HEK293 (cell line): ENCODE data around the gene MLLT6.
A peak's percentile ranks its signal among the peaks of the same experiment; 100 is the strongest.

ENCODE experiments used
- CTCF ChIA-PET: fragments of 350-600 bp; formaldehyde crosslinking; extraction: SDS; loops from one replicate; lab custom pipeline; 2021; ENCODE audit warnings: antibody characterized with exemption; lab: Yijun Ruan, JAX
- POLR2A ChIA-PET: fragments of 300-600 bp; formaldehyde crosslinking; extraction: SDS; loops from one replicate; lab custom pipeline; 2020; ENCODE audit warnings: antibody characterized with exemption, inconsistent platforms; lab: Yijun Ruan, JAX
- H3K27ac ChIP-seq: fragments of 200-500 bp; sonication (Bioruptor generic); 2 replicates; pipeline ENCODE4 v1.5.1; 2014; ENCODE audit warnings: low read depth, low read length, control low read depth, inconsistent platforms; ENCODE audit errors: extremely low read depth
- H3K36me3 ChIP-seq, 2 experiments: fragments of 200-500 bp in 1 of 2; sonication (Bioruptor generic) in 1 of 2; 1 replicate in 1 of 2; 2 replicates in 1 of 2; pipeline ENCODE4 v1.5.1; 2014 to 2017; ENCODE audit warnings: inconsistent platforms in 2 of 2, low read length in 2 of 2; ENCODE audit not compliant: control insufficient read depth in 2 of 2, insufficient read depth in 1 of 2
- H3K4me1 ChIP-seq: fragments of 200-500 bp; sonication (Bioruptor generic); 2 replicates; pipeline ENCODE4 v1.5.1; 2014; ENCODE audit warnings: mild to moderate bottlenecking, low read length, inconsistent platforms; ENCODE audit not compliant: control insufficient read depth, insufficient read depth
- H3K4me3 ChIP-seq: 2 replicates; pipeline ENCODE4 v1.5.1; 2011; ENCODE audit warnings: low read depth, mild to moderate bottlenecking, control low read depth, low read length, moderate library complexity
- H3K9me3 ChIP-seq: fragments of 200-500 bp; sonication (Bioruptor generic); 2 replicates; pipeline ENCODE4 v1.5.1; 2014; ENCODE audit warnings: low read depth, low read length, inconsistent platforms; ENCODE audit not compliant: control insufficient read depth, insufficient read depth
- GLIS1 ChIP-seq: fragments of 450-650 bp; formaldehyde crosslinking; IDR thresholded peaks from 2 replicates; pipeline ENCODE4 v1.5.1; 2016; ENCODE audit warnings: missing biosample characterization, missing genetic modification characterization
- GLIS2 ChIP-seq: fragments of 450-650 bp; formaldehyde crosslinking; IDR thresholded peaks from 2 replicates; pipeline ENCODE4 v1.5.1; 2016; ENCODE audit warnings: missing biosample characterization, missing genetic modification characterization
- KLF8 ChIP-seq: fragments of 450-650 bp; formaldehyde crosslinking; IDR thresholded peaks from 2 replicates; pipeline ENCODE4 v1.5.1; 2016; ENCODE audit warnings: missing biosample characterization, missing genetic modification characterization
- KLF9 ChIP-seq: fragments of 450-650 bp; formaldehyde crosslinking; IDR thresholded peaks from 2 replicates; pipeline ENCODE4 v1.5.1; 2016; ENCODE audit warnings: missing biosample characterization, missing genetic modification characterization, low read depth
- MZF1 ChIP-seq: fragments of 450-650 bp; formaldehyde crosslinking; IDR thresholded peaks from 2 replicates; pipeline ENCODE4 v1.5.1; 2017; ENCODE audit warnings: missing biosample characterization, missing genetic modification characterization, borderline replicate concordance
- PRDM1 ChIP-seq: fragments of 450-650 bp; formaldehyde crosslinking; IDR thresholded peaks from 2 replicates; pipeline ENCODE4; 2016; ENCODE audit warnings: missing biosample characterization, missing genetic modification characterization
- PRDM10 ChIP-seq: fragments of 450-650 bp; formaldehyde crosslinking; IDR thresholded peaks from 2 replicates; pipeline ENCODE4 v1.5.1; 2016; ENCODE audit warnings: missing biosample characterization, missing genetic modification characterization
- RBAK ChIP-seq: fragments of 450-650 bp; formaldehyde crosslinking; IDR thresholded peaks from 2 replicates; pipeline ENCODE4 v1.5.1; 2016; ENCODE audit warnings: missing biosample characterization, missing genetic modification characterization
- SCRT1 ChIP-seq: fragments of 450-650 bp; formaldehyde crosslinking; IDR thresholded peaks from 2 replicates; pipeline ENCODE4 v1.5.1; 2016; ENCODE audit warnings: missing biosample characterization, missing genetic modification characterization, borderline replicate concordance
- YY2 ChIP-seq: fragments of 450-650 bp; formaldehyde crosslinking; IDR thresholded peaks from 2 replicates; pipeline ENCODE4 v1.5.1; 2016; ENCODE audit warnings: missing biosample characterization, missing genetic modification characterization
- ZEB2 ChIP-seq: fragments of 450-650 bp; formaldehyde crosslinking; IDR thresholded peaks from 2 replicates; pipeline ENCODE4 v1.5.1; 2016; ENCODE audit warnings: missing biosample characterization, missing genetic modification characterization
- ZFHX2 ChIP-seq: fragments of 450-650 bp; formaldehyde crosslinking; conservative IDR thresholded peaks from 2 replicates; pipeline ENCODE4 v1.5.1; 2016; ENCODE audit warnings: missing biosample characterization, missing genetic modification characterization
- ZNF223 ChIP-seq: fragments of 450-650 bp; formaldehyde crosslinking; IDR thresholded peaks from 2 replicates; pipeline ENCODE4 v1.5.1; 2016; ENCODE audit warnings: missing biosample characterization, missing genetic modification characterization
- ZNF266 ChIP-seq: fragments of 450-650 bp; formaldehyde crosslinking; IDR thresholded peaks from 2 replicates; pipeline ENCODE4 v1.5.1; 2016; ENCODE audit warnings: missing biosample characterization, missing genetic modification characterization, low read depth
- ZNF280D ChIP-seq: fragments of 450-650 bp; formaldehyde crosslinking; IDR thresholded peaks from 2 replicates; pipeline ENCODE4 v1.5.1; 2016; ENCODE audit warnings: missing biosample characterization, missing genetic modification characterization
- ZNF398 ChIP-seq: fragments of 450-650 bp; formaldehyde crosslinking; IDR thresholded peaks from 2 replicates; pipeline ENCODE4 v1.5.1; 2017; ENCODE audit warnings: missing biosample characterization, missing genetic modification characterization
- ZNF423 ChIP-seq: fragments of 450-650 bp; formaldehyde crosslinking; IDR thresholded peaks from 2 replicates; pipeline ENCODE4 v1.5.1; 2016; ENCODE audit warnings: missing biosample characterization, missing genetic modification characterization
- ZNF501 ChIP-seq: fragments of 450-650 bp; formaldehyde crosslinking; IDR thresholded peaks from 2 replicates; pipeline ENCODE4 v1.5.1; 2016; ENCODE audit warnings: missing biosample characterization, missing genetic modification characterization
- ZNF530 ChIP-seq: fragments of 450-650 bp; formaldehyde crosslinking; IDR thresholded peaks from 2 replicates; pipeline ENCODE4 v1.5.1; 2016; ENCODE audit warnings: low read depth, missing biosample characterization, missing genetic modification characterization
- ZNF610 ChIP-seq: fragments of 450-650 bp; formaldehyde crosslinking; IDR thresholded peaks from 2 replicates; pipeline ENCODE4 v1.5.1; 2016; ENCODE audit warnings: missing biosample characterization, missing genetic modification characterization, borderline replicate concordance
- ZSCAN23 ChIP-seq: fragments of 450-650 bp; formaldehyde crosslinking; IDR thresholded peaks from 2 replicates; pipeline ENCODE4 v1.5.1; 2016; ENCODE audit warnings: missing biosample characterization, missing genetic modification characterization
- TF ChIP-seq, protein P1 (sequence below): fragments of 450-650 bp; formaldehyde crosslinking; IDR thresholded peaks from 2 replicates; pipeline ENCODE4 v1.5.1; 2017; ENCODE audit warnings: missing biosample characterization, missing genetic modification characterization
- TF ChIP-seq, protein P2 (sequence below): fragments of 450-650 bp; formaldehyde crosslinking; IDR thresholded peaks from 2 replicates; pipeline ENCODE4 v1.5.1; 2016; ENCODE audit warnings: missing biosample characterization, missing genetic modification characterization

Gene MLLT6

DNA sequence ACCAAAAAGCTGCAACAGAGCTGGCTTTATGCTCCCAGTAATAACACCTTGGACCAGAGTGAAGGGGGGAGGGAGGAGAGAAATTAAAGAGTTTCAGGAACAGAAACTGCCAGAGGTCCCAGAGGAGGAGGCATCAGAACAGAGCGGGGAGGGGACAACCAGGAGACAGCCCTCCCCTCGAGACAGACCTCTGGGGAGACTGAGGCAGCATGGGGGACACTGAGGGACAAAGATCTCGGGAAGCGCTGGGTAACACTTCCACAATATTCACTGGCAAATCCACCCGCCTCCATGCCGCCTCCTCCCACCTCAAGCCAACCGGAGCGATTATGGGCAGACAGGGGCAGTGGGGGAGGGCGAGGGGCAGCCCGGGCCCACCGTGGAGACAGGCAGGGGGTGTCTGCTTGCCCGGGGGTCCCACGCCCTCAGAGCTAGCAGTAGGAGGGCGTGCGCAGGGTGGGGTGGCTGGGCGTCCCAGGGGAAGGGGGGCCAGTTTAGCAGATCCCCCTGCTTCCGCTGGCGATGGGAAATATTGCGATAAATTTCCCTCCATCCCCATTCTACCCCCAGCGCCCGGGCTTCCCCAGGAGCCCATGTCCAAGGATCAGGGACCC, 41.9 kb downstream of the MLLT6 start (continued):
- TF ChIP-seq, protein P1, sequence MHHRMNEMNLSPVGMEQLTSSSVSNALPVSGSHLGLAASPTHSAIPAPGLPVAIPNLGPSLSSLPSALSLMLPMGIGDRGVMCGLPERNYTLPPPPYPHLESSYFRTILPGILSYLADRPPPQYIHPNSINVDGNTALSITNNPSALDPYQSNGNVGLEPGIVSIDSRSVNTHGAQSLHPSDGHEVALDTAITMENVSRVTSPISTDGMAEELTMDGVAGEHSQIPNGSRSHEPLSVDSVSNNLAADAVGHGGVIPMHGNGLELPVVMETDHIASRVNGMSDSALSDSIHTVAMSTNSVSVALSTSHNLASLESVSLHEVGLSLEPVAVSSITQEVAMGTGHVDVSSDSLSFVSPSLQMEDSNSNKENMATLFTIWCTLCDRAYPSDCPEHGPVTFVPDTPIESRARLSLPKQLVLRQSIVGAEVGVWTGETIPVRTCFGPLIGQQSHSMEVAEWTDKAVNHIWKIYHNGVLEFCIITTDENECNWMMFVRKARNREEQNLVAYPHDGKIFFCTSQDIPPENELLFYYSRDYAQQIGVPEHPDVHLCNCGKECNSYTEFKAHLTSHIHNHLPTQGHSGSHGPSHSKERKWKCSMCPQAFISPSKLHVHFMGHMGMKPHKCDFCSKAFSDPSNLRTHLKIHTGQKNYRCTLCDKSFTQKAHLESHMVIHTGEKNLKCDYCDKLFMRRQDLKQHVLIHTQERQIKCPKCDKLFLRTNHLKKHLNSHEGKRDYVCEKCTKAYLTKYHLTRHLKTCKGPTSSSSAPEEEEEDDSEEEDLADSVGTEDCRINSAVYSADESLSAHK, result peak; percentile 97
- TF ChIP-seq GLIS1 (tag by site-specific recombination) (peak; percentile 97), ZFHX2 (tag by site-specific recombination) (peak; percentile 92), RBAK (tag by site-specific recombination) (no peak), SCRT1 (no peak)

DNA sequence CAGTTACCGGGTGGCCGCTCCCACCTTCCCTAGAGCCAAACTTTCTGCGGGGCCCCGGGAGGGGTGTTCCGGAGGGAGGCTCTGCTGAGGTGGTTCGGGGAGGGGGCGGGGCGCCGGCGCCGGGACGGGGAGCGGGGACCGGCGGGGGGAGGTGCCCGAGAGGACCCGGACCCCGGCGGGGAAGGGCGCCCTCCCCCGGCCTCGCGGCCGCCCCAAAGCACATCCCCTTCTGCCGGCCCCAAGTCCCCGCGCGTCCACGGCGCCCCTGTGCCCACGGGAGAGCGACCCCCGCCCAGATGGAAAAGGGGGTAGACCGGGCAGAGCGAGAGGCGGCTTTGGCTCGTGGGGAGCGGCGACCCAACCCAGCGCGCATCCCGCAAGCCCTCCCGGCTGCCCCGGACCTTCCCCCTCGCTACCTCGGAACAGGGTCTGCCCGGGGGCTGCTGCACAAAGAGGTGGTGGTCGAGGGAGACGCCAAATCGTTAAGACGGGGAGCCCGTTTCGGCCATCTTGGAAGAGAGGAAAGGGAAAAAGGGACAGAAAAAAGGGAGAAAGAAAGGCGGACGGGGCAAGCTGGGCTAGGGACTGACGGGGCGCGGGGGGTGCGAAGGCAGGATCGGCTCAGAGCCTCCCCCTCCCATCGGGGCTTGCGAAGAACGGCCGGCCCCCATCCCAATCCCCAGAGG, 42.5 kb downstream of the MLLT6 start:
- Histone ChIP-seq H3K4me1 (peaks cover 39% of the 10 kb centered on the region), H3K4me3 (peak overlapping the region; percentile 86), H3K36me3 (no peaks in the 10 kb centered on the region; a peak in 1 of 3 replicates), H3K27ac (peak overlapping the region; percentile 96), H3K9me3 (no peaks in the 10 kb centered on the region)
- CTCF ChIA-PET, result interaction anchor here (0.7 kb wide), 1 partner anchor 13 kb away, joined by 3 read pairs; no protein-coding TSS in a partner anchor
- POLR2A ChIA-PET, result interaction anchor here (0.6 kb wide), 1 partner anchor 12 kb away, joined by 3 read pairs; no protein-coding TSS in a partner anchor
- TF ChIP-seq ZNF266 (tag by site-specific recombination), result no peak
- TF ChIP-seq YY2, result peak; percentile 58
- TF ChIP-seq ZNF610 (tag by site-specific recombination), result peak; percentile 50; the same call in 1 of the 2 replicates
- peak; percentile 59 for TF ChIP-seq GLIS2 (tag by site-specific recombination)
- TF ChIP-seq, protein P2, sequence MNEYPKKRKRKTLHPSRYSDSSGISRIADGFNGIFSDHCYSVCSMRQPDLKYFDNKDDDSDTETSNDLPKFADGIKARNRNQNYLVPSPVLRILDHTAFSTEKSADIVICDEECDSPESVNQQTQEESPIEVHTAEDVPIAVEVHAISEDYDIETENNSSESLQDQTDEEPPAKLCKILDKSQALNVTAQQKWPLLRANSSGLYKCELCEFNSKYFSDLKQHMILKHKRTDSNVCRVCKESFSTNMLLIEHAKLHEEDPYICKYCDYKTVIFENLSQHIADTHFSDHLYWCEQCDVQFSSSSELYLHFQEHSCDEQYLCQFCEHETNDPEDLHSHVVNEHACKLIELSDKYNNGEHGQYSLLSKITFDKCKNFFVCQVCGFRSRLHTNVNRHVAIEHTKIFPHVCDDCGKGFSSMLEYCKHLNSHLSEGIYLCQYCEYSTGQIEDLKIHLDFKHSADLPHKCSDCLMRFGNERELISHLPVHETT (tag by site-specific recombination), result 0 out of 2 replicates have a peak, but pooled peaks have one; percentile 38
- no peak for TF ChIP-seq ZNF280D (tag by site-specific recombination)
- no peak for TF ChIP-seq ZNF530
- TF ChIP-seq PRDM1, result peak; percentile 90
- TF ChIP-seq ZNF398 (tag by site-specific recombination), result peak; percentile 84
- peak; percentile 43 for TF ChIP-seq ZEB2 (tag by site-specific recombination)
- TF ChIP-seq ZNF223 (tag by site-specific recombination), result peak; percentile 37; the same call in 1 of the 2 replicates
- TF ChIP-seq KLF8 (tag by site-specific recombination), result 0 out of 2 replicates have a peak, but pooled peaks have one; percentile 30
- TF ChIP-seq ZSCAN23, result no peak
- TF ChIP-seq ZNF501 (tag by site-specific recombination), result peak; percentile 71
- peak; percentile 96 for TF ChIP-seq PRDM10
- peak; percentile 30; the same call in 1 of the 2 replicates for TF ChIP-seq MZF1 (tag by site-specific recombination)
- TF ChIP-seq KLF9 (tag by site-specific recombination), result peak; percentile 54; the same call in 1 of the 2 replicates
- peak; percentile 56; the same call in 1 of the 2 replicates for TF ChIP-seq ZNF423 (tag by site-specific recombination)
